Esophagus squamous epithelium (tissue), 5 donors: ENCODE data around the gene KLF15. TPM values are rescaled to one million over a fixed set of nuclear protein-coding genes. Genes with fewer than 3 reads are reported as not detected.

ENCODE experiments used
- DNase-seq: peaks from one replicate; lab custom pipeline; 2025; lab: John Stamatoyannopoulos, UW
- H3K27ac ChIP-seq, 4 donors: fragments of 200-600 bp; sonication (generic); one replicate each; pipeline ENCODE4 v1.5.1; 2016 to 2019; ENCODE audit warnings: mild to moderate bottlenecking in 1 of 4
- H3K27me3 ChIP-seq, 4 donors: fragments of 200-600 bp; sonication (generic); 1 replicate in 3 of 4; 2 replicates in 1 of 4; pipeline versions ENCODE4 v1.5.1 to v1.6.0; 2017 to 2021; ENCODE audit warnings: antibody characterized with exemption in 1 of 4
- H3K36me3 ChIP-seq, 3 donors: fragments of 200-600 bp; sonication (generic); one replicate each; pipeline ENCODE4 v1.5.1; 2016 to 2019
- H3K4me1 ChIP-seq, 3 donors: fragments of 200-600 bp; sonication (generic); one replicate each; pipeline ENCODE4 v1.5.1; 2017 to 2019
- H3K4me3 ChIP-seq, 4 donors: fragments of 200-600 bp; sonication (generic); 1 replicate in 3 of 4; 2 replicates in 1 of 4; pipeline ENCODE4 v1.5.1; 2016 to 2019; ENCODE audit warnings: mild to moderate bottlenecking in 2 of 4, moderate library complexity in 1 of 4
- H3K9me3 ChIP-seq, 3 donors: fragments of 200-600 bp; sonication (generic); one replicate each; pipeline ENCODE4 v1.5.1; 2016 to 2019
- CTCF ChIP-seq, 6 experiments: fragments of 450-650 bp in 4 of 6; fragments of 200-600 bp in 2 of 6; sonication (generic) in 2 of 6; IDR thresholded peaks; one replicate each; pipeline ENCODE4 v1.5.1; 2016 to 2019; ENCODE audit warnings: antibody characterized with exemption in 6 of 6, mild to moderate bottlenecking in 4 of 6, moderate library complexity in 4 of 6
- POLR2A ChIP-seq, 4 donors: fragments of 450-650 bp; IDR thresholded peaks; one replicate each; pipeline ENCODE4 v1.6.1; 2017; ENCODE audit warnings: antibody characterized with exemption in 4 of 4, mild to moderate bottlenecking in 4 of 4, moderate library complexity in 3 of 4
- WGBS, 2 donors: methylation state at CpG; one replicate each; pipeline ENCODE4 v1.1.5; 2018; 5-methylcytosine and 5-hydroxymethylcytosine counted together
- intact Hi-C: fragments of 100-400 bp; cut with DNase I; formaldehyde crosslinking; loops from one replicate; pipeline ENCODE4 v1.15.0; 2022
- total RNA-seq, 4 donors: library from RNA; depleted of rRNA; stranded (reverse); fragments of >200 nt; gene quantifications; one replicate each; pipeline ENCODE4 v1.1.0, GENCODE V29; 2016
- donor health status: DM: yes; HTN: yes; CAD: no.

KLF15 gene
- total RNA-seq, 4 donors from 2014 or later: 1.8 to 43.1 (median 7.7) TPM

- H3K27ac ChIP-seq: no peak overlapping the region
- WGBS, 2 donors: 82 to 87% methylated on average over 3 to 5 of the region's 10 CpGs
- no peak for DNase-seq
- no peaks in the 10 kb centered on the region for H3K9me3 ChIP-seq
- TF ChIP-seq CTCF (IDR thresholded peaks at IDR 0.05) (no peak), POLR2A (IDR thresholded peaks at IDR 0.05) (no peak)
- H3K4me1 ChIP-seq: peaks cover 6 to 62% (median 14%) of the 10 kb centered on the region in 3 donors
- peaks cover 0 to 11% (median 0%) of the 10 kb centered on the region in 4 donors for H3K27me3 ChIP-seq
- no peak overlapping the region for H3K4me3 ChIP-seq
- peaks cover 0 to 54% (median 8%) of the 10 kb centered on the region in 3 donors for H3K36me3 ChIP-seq
- intact Hi-C loops: no loop called here
Observed at GRCh38 chr3:126351086-126351770, 6.0 kb downstream of the KLF15 start.

GRCh38 chr3:126350502-126351085 is 6.6 kb downstream of the KLF15 start:
- no peak for TF ChIP-seq CTCF (IDR thresholded peaks at IDR 0.05)
- TF ChIP-seq POLR2A (IDR thresholded peaks at IDR 0.05): no peak
- intact Hi-C loops: no loop called here
- WGBS, 2 donors: 80 to 82% methylated on average over 1 to 6 of the region's 9 CpGs
- Histone ChIP-seq H3K27me3 (peaks cover 0 to 5% (median 0%) of the 10 kb centered on the region in 4 donors), H3K36me3 (peaks cover 0 to 61% (median 8%) of the 10 kb centered on the region in 3 donors), H3K4me1 (peaks cover 2 to 55% (median 10%) of the 10 kb centered on the region in 3 donors), H3K4me3 (no peak overlapping the region), H3K27ac (no peak overlapping the region), H3K9me3 (no peaks in the 10 kb centered on the region)
- no peak for DNase-seq

- Histone ChIP-seq H3K4me1 (peaks cover 0 to 48% (median 3%) of the 10 kb centered on the region in 3 donors), H3K27me3 (no peaks in the 10 kb centered on the region), H3K9me3 (no peaks in the 10 kb centered on the region), H3K36me3 (peaks cover 0 to 66% (median 8%) of the 10 kb centered on the region in 3 donors), H3K4me3 (no peak overlapping the region), H3K27ac (no peak overlapping the region)
- DNase-seq: no peak
- intact Hi-C loops: no loop called here
- TF ChIP-seq POLR2A (IDR thresholded peaks at IDR 0.05) (no peak), CTCF (IDR thresholded peaks at IDR 0.05) (no peak)
- WGBS, 2 donors: 68 to 72% methylated on average over 10 to 12 of the region's 15 CpGs
Observed at GRCh38 chr3:126349611-126350501, 7.4 kb downstream of the KLF15 start.

DNA sequence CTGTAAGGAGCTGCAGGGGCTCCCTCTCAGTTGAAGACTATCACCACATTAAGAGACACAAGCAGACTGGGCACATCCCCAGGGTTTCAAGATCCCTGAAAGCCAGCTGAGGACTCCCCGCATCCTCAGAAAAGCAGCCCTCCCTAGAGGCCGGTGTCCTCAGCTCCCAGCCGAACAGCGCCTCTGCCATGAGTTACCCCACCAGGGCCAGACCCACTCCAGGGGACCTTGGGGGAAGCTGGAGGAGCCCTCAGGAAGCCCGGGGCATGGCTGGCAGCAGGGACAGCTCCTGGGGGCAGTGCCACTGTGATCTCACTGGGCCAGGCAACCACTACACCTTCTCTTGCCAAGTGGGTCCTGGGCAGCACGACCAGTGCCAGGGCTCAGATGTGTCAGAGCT is 8.1 kb downstream of the KLF15 start:
- DNase-seq: no peak
- H3K27me3 ChIP-seq: no peaks in the 10 kb centered on the region
- peaks cover 0 to 73% (median 8%) of the 10 kb centered on the region in 3 donors for H3K36me3 ChIP-seq
- no peak overlapping the region for H3K4me3 ChIP-seq
- peaks cover 0 to 40% (median 0%) of the 10 kb centered on the region in 3 donors for H3K4me1 ChIP-seq
- WGBS, 2 donors: 40% methylated on average over 1 of the region's 6 CpGs; no CpG with 5 or more reads in 1 of the 2 donors
- H3K9me3 ChIP-seq: no peaks in the 10 kb centered on the region
- H3K27ac ChIP-seq: no peak overlapping the region
- intact Hi-C loops: no loop called here
- TF ChIP-seq CTCF (IDR thresholded peaks at IDR 0.05) (no peak), POLR2A (IDR thresholded peaks at IDR 0.05) (no peak)
